DMS153 treated with DMSO at 0.1 percent for 48 hours (cell line): ENCODE data around the gene DEFB115.
"Not testable (repeated sequence)": the region's sequence is repeated elsewhere in the genome, so short reads cannot be mapped to it uniquely, and the experiment has no call there.

ENCODE experiments used
- DNase-seq: peaks from one replicate; lab custom pipeline; 2025; ENCODE audit not compliant: unreplicated experiment; lab: John Stamatoyannopoulos, UW

The DEFB115 gene, protein sequence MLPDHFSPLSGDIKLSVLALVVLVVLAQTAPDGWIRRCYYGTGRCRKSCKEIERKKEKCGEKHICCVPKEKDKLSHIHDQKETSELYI

GRCh38 chr20:31257364-31257763 lies at the start of gene DEFB115:
Gene DEFB115, plus strand, starts transcription at chr20:31257664. Its CDS starts 0 bp downstream, at chr20:31257664.
- DNase-seq = no peak

DNA sequence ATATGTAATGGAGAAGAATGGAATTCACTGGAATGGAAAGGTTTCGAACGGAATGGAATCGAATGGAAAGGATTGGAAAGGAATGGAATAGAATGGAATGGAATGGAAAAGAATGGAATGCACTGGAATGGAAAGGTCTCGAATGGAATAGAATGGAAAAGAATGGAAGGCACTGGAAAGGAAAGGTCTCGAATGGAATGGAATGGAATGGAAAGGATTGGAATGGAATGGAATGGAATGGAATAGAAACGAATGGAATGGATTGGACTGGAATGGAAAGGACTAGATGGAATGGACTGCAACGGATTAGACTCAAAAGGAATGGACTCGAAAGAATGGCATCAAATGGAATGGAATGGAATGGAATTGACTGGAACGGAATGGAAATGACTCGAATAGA lies 20.5 kb upstream of the DEFB115 start:
- DNase-seq = no peak

DNA sequence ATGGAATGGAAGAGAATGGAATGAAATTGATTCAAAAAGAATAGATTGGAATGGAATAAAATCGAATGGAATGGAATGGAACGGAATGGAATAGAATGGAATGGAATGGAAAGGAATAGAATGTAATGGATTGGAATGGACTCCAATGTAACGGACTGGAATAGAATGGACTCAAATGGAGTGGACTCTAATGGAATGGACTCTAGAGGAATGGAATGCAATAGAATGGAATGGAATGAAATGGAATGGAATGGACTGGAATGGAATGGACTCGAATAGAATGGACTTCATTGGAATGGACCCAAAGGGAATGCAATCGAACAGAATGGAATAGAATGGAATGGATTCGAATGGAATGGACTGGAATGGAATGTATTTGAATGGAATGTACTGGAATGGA lies 19.7 kb upstream of the DEFB115 start:
- DNase-seq = no peak

GRCh38 chr20:31239139-31239538 lies 18.3 kb upstream of the DEFB115 start:
- DNase-seq = no peak

DNA sequence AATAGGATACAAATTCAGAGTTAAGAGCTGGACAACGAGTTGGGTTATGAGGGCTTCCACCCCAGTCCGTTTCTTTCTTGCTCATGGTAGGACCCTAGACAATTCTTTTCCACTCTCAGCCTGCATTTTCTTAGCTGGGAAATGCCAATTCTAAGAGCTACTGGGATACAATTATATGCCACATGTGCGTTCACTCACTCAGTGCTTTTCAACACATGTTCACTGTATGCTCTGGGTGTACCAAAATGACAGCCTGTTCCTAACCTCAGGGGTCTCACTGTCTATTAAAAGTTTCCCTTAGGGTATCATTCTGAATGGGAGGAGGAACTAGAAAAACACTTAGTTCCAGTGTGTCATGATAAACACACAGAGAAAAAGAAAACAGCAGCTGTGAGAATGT lies 505 bp upstream of the DEFB115 start:
- DNase-seq = no peak

DNA sequence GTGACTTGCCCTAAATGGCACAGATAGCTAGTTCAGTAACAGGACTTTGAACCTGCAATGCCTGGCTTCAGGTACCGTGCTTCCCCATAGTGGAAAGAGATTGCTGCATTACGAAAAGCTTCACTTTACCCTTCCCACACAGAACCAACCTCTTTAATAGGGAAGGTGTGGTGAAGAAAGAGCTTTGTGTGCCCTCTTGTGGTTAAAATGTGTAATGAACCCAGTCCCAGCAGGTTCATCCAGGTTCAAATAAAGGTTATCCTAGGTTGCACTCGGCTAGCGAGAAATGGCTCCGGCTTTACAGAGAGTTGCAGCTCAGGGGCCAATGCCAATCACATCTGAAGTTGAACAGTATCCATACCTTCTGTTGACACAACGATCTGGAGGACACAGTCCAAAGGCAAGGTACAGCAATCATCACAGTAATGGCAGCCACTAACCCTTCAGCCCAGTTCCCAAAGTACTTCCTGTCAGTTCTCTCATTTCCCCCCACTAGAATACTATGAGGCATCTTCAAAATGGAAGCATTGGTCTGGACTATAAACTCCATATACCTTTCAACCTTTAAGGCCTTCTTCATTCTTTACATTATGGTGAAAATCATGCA lies 3.0 kb downstream of the DEFB115 start:
- DNase-seq = peak; percentile 13

- no peak for DNase-seq
These were observed 17.0 kb downstream of the DEFB115 start for GRCh38 chr20:31274441-31274840.

- DNase-seq = no peak
These were observed 20.7 kb downstream of the DEFB115 start for GRCh38 chr20:31278178-31278577.

DNA sequence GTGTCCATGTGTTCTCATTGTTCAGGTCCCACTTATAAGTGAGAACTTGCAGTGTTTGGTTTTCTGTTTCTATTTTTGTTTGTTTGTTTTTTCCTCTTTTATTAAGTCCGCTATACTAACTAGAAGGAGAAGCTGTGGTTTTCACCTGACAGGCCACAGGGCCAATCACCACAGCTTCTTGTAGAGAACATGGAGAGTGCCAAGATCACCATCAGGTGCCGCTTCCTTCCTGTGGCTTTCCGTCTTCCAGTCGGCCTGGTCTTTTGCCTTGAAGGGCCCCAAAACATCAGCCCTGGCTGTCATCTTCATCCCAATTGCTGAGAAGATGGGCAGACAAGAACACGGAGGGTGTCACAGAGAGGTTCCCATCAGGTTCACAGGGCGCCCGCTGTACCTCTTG lies 27.5 kb downstream of the DEFB115 start:
- DNase-seq = not testable (repeated sequence)

DNA sequence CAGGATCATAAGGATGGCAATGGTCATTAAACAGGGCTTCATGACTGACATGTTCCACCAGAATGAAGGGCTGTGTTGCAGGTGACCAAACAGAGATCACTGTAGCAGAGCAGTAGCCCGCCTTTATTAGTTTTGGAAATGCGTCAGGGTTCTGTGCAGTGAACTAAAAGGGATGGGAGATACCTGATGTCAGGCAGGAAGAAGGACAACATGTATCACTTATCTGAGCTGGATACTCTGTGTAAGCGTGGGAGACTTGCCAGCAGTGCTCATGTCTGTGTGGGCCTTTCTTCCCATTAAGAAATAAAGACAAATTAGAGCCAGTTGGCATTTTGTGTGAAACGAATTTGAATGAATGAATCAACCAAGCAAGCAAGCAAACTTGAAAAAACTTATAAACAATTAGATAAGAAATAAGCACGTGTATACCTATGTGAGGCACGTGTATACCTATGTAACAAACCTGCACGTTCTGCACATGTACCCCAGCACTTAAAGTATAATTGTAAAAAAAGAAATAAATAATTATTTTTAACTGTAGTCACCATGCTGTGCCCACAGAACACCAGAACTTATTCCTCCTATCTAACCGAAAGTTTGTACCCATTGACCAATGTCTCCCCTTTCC lies 51.2 kb downstream of the DEFB115 start, which contains the start of gene DEFB116:
Gene DEFB116, minus strand, starts transcription at position 51 of the 628 bp plus-strand sequence. Its CDS starts 0 bp downstream, at position 51.
- DNase-seq = no peak
